Measurements from ENCODE around the gene SHOC2. TPM values are rescaled to one million over a fixed set of nuclear protein-coding genes. Genes with fewer than 3 reads are reported as not detected.

The SHOC2 gene
- total and polyA plus RNA-seq, 8 donors, result 8.4 to 39.8 (median 24.0) TPM

- H3K36me3 ChIP-seq, result no peaks in the 10 kb centered on the region
- intact Hi-C loops (cut with DNase I), result no loop called here
- ATAC-seq, result no peak
- peaks cover 17 to 42% (median 23%) of the 10 kb centered on the region in 3 donors for H3K4me1 ChIP-seq
- H3K4me3 ChIP-seq, result no peak overlapping the region
- 97% methylated on average over 1 of the region's 1 CpG for WGBS, 2 donors
- no peak for FAIRE-seq
- TF ChIP-seq CTCF (IDR thresholded peaks at IDR 0.05), result no peak
- no peak for DNase-seq
- H3K9me3 ChIP-seq, result no peaks in the 10 kb centered on the region
- H3K27me3 ChIP-seq, result no peaks in the 10 kb centered on the region
- no peak overlapping the region for H3K27ac ChIP-seq
These were observed 40.9 kb downstream of the SHOC2 start for GRCh38 chr10:110960333-110960712.

- no peak for ATAC-seq
- Histone ChIP-seq H3K36me3 (no peaks in the 10 kb centered on the region), H3K27me3 (no peaks in the 10 kb centered on the region), H3K27ac (no peak overlapping the region), H3K4me1 (peaks cover 17 to 44% (median 31%) of the 10 kb centered on the region in 3 donors), H3K4me3 (no peak overlapping the region), H3K9me3 (no peaks in the 10 kb centered on the region)
- no peak for FAIRE-seq
- intact Hi-C loops (cut with DNase I), result no loop called here
- no peak for TF ChIP-seq CTCF (IDR thresholded peaks at IDR 0.05)
- DNase-seq, result no peak
- 72 to 79% methylated on average over 2 of the region's 2 CpGs for whole genome bisulfite sequencing, 2 donors
These were observed 43.0 kb downstream of the SHOC2 start for GRCh38 chr10:110962443-110962842.

- no peak for FAIRE-seq
- H3K36me3 ChIP-seq, result no peaks in the 10 kb centered on the region
- no peak for DNase-seq
- H3K4me1 ChIP-seq, result peaks cover 17 to 44% (median 31%) of the 10 kb centered on the region in 3 donors
- no peaks in the 10 kb centered on the region for H3K9me3 ChIP-seq
- ATAC-seq, result no peak
- WGBS, 2 donors, result 31 to 35% methylated on average over 2 of the region's 2 CpGs
- intact Hi-C loops (cut with DNase I), result no loop called here
- H3K27ac ChIP-seq, result no peak overlapping the region
- no peaks in the 10 kb centered on the region for H3K27me3 ChIP-seq
- no peak overlapping the region for H3K4me3 ChIP-seq
- TF ChIP-seq CTCF (IDR thresholded peaks at IDR 0.05), result no peak
These were observed 43.8 kb downstream of the SHOC2 start for GRCh38 chr10:110963162-110963561.

GRCh38 chr10:110964681-110965080 lies 45.3 kb downstream of the SHOC2 start:
- peaks cover 13 to 34% (median 24%) of the 10 kb centered on the region in 3 donors for H3K4me1 ChIP-seq
- no peak for TF ChIP-seq CTCF (IDR thresholded peaks at IDR 0.05)
- no peak for DNase-seq
- no peaks in the 10 kb centered on the region for H3K9me3 ChIP-seq
- no peak overlapping the region for H3K27ac ChIP-seq
- H3K4me3 ChIP-seq, result no peak overlapping the region
- H3K27me3 ChIP-seq, result no peaks in the 10 kb centered on the region
- no peaks in the 10 kb centered on the region for H3K36me3 ChIP-seq
- FAIRE-seq, result no peak
- intact Hi-C loops (cut with DNase I), result no loop called here
- WGBS, 2 donors, result 94 to 95% methylated on average over 5 of the region's 5 CpGs
- no peak for ATAC-seq

GRCh38 chr10:110965216-110965615 lies 45.8 kb downstream of the SHOC2 start:
- DNase-seq (no peak), ATAC-seq (no peak), FAIRE-seq (no peak)
- no peaks in the 10 kb centered on the region for H3K27me3 ChIP-seq
- H3K9me3 ChIP-seq, result no peaks in the 10 kb centered on the region
- peaks cover 8 to 29% (median 22%) of the 10 kb centered on the region in 3 donors for H3K4me1 ChIP-seq
- no peaks in the 10 kb centered on the region for H3K36me3 ChIP-seq
- H3K27ac ChIP-seq, result no peak overlapping the region
- H3K4me3 ChIP-seq, result no peak overlapping the region
- intact Hi-C loops (cut with DNase I), result no loop called here
- TF ChIP-seq CTCF (IDR thresholded peaks at IDR 0.05), result no peak

Measured in pancreas (tissue), 10 donors.